DMS 273 (cell line): ENCODE data around the gene HBG2.
"Not testable (repeated sequence)": the region's sequence is repeated elsewhere in the genome, so short reads cannot be mapped to it uniquely, and the experiment has no call there.

Experiments used
- DNase-seq: peaks from one replicate; lab custom pipeline; 2025; ENCODE audit not compliant: unreplicated experiment; lab: John Stamatoyannopoulos, UW

The HBG2 gene

DNA sequence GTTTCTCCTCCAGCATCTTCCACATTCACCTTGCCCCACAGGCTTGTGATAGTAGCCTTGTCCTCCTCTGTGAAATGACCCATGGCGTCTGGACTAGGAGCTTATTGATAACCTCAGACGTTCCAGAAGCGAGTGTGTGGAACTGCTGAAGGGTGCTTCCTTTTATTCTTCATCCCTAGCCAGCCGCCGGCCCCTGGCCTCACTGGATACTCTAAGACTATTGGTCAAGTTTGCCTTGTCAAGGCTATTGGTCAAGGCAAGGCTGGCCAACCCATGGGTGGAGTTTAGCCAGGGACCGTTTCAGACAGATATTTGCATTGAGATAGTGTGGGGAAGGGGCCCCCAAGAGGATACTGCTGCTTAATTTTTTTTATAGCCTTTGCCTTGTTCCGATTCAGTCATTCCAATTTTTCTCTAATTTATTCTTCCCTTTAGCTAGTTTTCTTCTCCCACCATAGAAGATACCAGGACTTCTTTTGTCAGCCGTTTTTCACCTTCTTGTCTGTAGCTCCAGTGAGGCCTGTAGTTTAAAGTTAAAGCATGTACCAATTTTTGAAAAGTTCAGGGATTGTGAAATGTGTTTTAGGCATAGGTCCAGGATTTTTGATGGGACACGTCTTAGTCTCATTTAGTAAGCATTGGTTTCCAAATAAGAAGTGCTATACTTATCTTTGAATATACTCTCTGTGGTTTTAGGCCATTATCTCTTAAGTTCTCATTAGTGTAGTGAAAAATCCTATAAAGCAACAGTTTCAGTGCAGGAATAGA lies at the start of gene HBG2:
TSS of gene HBG2 (minus strand) at position 136 of the 768 bp plus-strand sequence. CDS start at position 83, 53 bp downstream.
- not testable (repeated sequence) for DNase-seq

DNA sequence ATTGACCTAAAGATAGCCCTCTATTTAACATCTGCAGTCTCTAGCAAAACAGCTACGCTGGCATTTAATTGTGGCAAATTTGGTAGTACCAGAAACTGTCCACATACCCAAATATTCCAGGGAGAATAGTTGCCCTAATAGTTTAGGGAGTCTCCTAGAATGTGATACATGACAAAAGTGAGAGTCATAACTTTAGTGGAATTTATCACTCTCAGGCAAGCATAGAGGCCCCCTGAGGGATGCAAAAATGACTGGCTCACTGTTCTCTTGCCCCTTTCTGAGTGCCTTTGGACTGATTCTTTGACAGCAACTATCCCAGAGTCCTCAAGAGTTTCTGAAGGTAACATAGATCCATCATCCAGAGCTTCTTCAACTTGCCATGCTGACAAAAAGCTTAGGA lies 49.5 kb upstream of the HBG2 start:
- no peak for DNase-seq

DNA sequence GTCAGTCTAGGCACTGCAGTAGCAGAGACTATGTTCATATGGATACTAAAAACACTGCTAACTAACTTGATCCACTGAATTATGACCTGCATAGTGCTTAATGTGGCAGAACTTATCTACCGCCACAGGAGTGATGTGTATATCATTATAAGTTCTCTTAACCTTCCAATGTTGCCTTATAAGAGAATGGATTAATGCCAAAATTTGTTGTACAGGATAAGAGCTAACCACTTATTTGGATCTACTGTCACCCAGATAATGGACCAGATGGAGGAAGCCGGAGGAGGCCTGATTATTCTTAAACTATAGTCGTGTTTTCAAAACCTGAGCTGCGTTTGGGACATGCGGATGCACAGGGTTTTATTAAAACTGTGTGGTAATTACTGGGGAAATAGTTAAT lies 49.0 kb upstream of the HBG2 start:
- no peak for DNase-seq

DNA sequence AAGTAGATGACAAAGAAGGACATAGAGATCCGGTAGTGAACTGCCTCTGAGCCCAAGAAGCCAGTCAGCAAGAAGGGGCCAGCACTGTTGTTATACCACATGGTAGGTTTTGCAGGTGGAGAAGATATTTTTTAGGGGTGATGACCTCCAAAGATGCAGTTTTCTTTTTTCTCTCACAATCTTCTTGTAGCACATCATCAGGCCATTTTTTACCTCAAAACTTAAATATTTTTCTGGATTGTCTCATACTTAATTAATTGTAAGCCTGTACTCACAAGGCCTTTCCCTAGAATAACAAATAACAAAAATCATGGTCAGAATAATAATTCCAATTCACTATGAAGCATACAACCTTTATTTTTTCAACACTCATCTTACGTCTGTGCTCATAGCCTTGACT lies 47.3 kb upstream of the HBG2 start, which contains the start of gene OR51B4:
TSS of gene OR51B4 (minus strand) at position 101 of the 400 bp plus-strand sequence. CDS start at position 101, 0 bp downstream.
- no peak for DNase-seq

DNA sequence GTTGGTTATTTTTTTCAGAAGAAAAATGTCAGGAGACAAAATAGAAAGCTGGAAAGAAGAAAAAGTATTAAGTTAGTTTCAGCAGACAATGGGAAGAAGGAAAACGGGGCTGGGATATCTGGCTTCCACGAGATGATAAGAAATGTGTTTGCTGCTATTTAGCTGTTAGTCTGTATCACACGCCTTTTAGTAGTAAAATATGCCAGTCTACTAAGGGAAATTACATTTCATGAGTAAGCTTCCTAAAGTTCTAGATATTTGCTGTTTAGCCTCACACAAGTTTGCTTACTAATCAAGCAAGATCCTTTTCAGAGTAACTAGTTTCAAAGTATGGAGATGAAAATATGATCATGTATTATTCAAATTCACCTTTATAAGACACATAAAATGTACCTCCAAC lies 45.7 kb upstream of the HBG2 start:
- DNase-seq: no peak

DNA sequence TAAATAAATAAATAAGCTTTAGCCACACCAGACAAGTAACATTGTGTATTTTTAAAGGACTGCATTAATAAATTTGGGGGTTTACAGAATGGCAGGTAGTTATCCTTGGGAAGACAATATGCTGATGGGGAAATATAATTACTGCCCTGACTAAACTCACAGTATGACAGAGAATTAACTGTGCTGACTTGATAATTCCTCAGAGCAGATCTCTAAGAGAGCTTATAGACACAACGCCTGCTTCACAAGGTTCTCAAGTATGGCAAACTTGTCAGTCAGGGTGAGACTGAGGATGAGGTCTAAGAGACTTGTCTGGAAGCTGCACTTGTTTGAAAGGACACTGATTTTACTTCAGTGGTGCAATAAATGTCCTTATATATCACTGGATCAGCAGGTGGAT lies 43.9 kb upstream of the HBG2 start:
- no peak for DNase-seq

DNA sequence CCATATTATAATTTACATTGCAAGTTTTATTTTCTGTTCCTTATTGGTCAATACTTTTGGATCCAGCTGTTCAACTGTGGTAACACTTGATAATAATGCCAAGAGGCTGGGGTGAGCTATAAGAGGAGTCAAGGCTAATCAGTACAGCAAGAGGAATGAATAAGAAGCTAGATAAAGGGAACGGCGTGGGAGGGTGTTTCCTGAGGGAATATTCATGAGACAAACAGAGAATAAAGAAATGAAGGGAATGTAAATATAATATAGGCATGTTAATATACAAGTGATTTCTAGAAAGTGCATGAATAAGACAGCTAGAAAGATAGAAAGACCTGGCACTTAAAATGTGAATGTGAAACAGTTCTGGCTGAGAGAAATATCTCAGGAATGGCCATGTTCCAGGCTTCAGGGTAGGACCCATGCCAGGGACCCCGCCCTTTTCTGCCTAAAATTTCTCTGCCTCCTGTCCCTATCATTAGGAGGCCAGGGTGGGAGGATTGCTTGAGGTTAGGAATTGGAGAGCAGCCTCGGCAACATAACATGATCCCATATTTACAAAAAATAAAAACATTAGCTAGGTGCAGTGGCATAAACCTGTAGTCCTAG lies 43.2 kb upstream of the HBG2 start:
- DNase-seq: no peak

DNA sequence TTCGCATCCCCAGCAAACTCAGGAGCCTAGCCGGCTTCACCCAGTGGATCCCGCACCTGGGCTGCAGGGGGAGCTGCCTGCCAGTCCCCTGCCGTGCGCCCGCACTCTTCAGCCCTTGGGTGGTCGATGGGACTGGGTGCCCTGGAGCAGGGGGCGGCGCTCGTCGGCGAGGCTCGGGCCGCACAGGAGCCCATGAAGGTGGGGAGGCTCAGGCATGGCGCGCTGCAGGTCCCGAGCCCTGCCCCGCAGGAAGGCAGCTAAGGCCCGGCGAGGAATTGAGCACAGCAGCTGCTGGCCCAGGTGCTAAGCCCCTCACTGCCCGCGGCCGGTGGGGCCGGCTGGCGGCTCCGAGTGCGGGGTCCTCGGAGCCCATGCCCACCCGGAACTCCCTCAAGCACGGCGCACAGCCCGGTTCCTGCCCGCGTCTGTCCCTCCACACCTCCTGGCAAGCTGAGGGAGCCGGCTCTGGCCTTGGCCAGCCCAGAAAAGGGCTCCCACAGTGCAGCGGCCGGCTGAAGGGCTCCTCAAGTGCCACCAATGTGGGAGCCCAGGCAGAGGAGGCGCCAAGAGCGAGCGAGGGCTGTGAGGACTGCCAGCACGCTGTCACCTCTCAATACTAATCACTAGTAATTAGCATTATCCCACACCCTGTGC lies 39.9 kb upstream of the HBG2 start:
- DNase-seq: not testable (repeated sequence)

DNA sequence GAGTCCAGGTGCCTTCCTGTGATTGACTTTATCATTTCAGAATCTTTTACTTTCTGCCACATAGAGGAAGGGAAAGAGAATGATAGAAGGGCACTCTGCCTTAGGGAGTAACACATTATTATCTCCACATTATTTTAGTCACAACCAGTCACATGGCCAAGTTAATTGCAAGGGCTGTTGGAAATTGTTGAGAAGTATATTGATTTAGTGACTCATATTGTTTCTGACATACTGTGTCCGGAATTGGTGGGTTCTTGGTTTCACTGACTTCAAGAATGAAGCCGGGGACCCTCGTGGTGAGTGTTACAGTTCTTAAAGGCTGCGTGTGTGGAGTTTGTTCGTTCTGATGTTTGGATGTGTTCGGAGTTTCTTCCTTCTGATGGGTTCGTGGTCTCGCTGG lies 38.4 kb upstream of the HBG2 start:
- no peak for DNase-seq

DNA sequence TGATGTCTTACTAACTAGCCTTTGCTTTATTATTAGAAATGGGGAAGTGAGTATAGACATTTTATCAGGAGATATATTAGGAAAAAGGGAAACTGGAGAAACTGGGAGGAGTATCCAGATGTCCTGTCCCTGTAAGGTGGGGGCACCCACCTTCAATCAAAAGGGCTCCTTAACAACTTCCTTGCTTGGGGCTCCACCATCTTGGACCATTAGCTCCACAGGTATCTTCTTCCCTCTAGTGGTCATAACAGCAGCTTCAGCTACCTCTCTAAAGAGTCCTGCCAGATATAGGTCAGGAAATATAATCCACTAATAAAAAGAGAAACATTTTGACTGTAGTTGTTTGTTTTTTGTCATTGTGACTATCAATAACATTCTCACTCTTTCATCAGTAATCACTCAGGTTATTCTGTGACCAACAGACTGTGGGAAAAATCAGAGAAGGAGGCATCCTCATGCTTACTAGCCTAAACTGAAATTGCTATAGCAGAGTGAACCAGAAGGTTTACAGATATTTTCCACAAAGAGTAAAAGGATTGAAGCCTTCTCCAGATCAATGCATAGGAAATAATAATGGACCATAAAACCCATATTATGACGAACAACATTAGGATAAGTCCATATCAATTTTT lies 36.7 kb upstream of the HBG2 start:
- DNase-seq: peak; percentile 17

DNA sequence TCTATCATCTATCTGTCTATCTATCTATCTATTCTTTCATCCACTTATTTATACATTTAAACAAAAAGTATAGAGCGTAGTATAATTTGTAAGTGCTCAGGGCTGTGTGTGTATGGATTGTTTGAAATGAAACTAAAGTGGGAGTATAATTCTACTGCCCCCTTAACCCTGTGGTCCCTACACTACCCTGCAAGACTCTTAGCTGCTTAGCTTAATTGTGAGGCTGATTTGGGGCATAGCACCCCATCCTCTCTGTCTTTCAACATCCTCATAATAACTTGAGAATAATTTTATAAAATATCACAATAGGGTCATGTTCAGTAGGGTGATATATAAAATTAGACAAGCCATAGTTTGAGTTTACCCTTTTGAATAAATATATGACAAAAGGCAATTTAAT lies 35.5 kb upstream of the HBG2 start:
- no peak for DNase-seq

DNA sequence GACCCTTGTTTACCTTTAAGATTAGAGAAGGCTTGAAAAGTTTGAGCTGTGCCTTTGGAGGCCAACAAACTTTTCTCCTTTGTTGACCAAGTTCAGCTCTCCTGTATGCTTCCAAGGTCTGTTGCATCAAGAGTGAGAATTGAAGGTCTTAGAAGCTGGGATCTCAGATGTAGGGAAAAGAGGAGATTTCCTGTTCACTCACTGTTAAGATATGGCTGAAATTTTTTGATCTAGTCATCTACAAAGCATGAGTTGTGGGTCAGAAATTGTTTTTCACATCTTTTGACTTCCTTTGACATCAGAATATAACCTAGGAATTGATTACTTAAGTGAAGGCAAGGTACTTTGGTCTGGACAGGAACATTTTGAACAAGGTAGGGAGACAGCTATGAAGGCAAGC lies 35.1 kb upstream of the HBG2 start:
- DNase-seq: no peak

DNA sequence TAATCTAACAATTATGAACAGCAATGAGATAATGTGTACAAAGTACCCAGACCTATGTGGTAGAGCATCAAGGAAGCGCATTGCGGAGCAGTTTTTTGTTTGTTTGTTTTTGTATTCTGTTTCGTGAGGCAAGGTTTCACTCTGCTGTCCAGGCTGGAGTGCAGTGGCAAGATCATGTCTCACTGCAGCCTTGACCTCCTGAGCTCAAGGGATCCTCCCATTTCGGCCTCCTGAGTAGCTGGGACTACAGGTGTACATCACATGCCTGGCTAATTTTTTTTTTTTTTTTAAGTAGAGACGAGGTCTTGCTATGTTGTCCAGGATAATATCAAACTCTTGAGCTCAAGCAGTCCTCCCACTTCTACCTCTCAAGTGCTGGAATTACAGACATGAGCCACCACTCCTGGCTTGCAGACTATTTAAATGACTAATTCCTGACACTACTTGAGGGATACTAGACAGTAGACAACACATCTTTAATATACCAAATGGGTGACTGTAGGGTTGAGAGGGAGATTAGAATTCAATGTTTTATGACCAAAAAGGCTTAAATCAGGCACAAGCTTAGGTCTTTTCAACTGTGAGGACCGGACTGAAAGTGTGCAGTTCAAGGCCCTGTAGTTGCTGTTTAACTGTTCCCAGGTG lies 34.4 kb upstream of the HBG2 start:
- no peak for DNase-seq

DNA sequence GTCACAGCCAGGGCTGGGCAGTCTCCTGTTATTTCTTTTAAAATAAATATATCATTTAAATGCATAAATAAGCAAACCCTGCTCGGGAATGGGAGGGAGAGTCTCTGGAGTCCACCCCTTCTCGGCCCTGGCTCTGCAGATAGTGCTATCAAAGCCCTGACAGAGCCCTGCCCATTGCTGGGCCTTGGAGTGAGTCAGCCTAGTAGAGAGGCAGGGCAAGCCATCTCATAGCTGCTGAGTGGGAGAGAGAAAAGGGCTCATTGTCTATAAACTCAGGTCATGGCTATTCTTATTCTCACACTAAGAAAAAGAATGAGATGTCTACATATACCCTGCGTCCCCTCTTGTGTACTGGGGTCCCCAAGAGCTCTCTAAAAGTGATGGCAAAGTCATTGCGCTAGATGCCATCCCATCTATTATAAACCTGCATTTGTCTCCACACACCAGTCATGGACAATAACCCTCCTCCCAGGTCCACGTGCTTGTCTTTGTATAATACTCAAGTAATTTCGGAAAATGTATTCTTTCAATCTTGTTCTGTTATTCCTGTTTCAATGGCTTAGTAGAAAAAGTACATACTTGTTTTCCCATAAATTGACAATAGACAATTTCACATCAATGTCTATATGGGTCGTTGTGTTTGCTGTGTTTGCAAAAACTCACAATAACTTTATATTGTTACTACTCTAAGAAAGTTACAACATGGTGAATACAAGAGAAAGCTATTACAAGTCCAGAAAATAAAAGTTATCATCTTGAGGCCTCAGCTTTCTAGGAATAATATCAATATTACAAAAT lies 33.7 kb upstream of the HBG2 start:
- no peak for DNase-seq

DNA sequence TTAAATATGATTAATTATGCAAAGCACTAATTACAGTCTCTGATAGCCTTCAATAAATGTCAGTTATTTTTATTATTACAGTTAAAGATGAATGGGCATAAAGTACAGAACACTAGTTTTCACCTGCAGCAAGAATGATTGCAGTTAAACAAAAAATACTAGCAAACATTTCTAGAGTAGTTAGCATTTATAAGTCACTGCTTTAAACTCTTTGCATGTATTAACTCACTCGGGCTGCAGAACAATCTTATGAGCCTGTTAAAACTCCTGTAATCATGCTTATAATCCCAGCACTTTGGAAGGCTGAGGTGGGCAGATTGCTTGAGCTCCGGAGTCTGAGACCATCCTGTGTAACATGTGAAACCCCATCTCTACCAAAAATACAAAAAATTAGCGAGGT lies 32.3 kb upstream of the HBG2 start:
- DNase-seq: no peak

DNA sequence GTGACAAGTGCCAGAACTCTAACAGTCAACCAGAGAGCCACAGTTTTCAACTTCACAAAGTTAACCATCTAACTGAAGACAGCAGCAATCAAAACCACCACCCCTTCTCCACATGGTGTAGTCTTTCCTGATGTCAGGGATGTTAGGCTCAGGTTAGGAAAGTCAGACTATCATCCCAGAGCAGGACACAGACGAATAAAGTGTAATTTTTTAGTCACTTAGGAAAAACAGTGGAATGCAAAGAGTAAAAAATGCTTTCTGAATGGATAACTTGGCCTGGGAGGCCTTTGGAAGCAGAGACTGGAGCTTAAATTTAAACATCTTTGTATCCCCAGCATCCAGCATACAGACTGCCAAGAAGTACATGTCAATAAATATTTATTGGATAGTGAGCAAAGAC lies 31.8 kb upstream of the HBG2 start:
- DNase-seq: no peak

DNA sequence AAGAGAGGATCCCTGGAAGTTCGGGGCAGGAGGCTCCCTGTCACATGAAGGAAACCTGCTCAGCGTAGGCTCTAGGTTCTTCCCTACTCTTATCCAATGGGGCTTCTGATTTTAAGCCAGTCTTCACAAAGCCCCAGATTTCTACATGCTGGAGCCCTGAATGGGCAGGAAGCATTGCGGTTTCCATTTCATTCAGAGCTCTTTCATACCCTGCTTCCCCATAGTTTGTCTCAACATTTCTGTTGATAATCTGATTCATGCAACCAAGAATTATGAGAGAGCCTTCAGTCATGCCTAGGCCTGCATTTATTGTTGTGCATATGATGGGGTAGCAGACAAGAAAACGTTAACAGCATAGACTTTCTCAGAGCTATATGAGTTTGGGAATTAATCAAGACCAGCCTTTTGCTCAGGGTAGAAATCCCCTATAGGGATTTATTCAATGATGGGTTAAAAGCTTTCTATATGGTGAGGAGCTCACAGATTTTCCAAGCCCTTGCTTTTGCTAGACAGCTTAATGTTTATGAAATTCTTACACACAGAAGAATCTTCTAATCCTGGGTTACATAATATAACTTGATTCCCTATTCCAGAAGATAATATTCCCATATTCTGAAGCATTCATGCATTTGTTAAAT lies 31.2 kb upstream of the HBG2 start:
- no peak for DNase-seq

DNA sequence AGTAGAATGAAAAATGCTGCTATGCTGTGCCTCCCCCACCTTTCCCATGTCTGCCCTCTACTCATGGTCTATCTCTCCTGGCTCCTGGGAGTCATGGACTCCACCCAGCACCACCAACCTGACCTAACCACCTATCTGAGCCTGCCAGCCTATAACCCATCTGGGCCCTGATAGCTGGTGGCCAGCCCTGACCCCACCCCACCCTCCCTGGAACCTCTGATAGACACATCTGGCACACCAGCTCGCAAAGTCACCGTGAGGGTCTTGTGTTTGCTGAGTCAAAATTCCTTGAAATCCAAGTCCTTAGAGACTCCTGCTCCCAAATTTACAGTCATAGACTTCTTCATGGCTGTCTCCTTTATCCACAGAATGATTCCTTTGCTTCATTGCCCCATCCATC lies 30.1 kb upstream of the HBG2 start:
- no peak for DNase-seq

DNA sequence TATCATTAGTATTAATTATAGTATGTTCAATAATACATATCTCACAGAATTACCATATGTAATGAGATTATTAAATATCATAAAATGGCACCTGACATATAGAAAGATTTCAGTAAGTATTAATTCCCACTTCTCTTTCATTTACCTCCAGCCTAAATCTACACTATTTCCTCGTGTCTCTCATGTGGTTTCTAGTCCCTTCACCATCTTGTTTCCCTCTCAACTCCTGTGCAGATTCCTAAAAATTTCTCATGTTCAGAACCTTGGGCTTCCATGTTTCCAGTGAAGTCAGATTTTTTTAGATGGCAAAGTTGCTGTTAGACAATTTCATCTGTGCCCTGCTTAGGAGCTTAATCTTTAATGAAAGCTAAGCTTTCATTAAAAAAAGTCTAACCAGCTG lies 29.3 kb upstream of the HBG2 start:
- no peak for DNase-seq

DNA sequence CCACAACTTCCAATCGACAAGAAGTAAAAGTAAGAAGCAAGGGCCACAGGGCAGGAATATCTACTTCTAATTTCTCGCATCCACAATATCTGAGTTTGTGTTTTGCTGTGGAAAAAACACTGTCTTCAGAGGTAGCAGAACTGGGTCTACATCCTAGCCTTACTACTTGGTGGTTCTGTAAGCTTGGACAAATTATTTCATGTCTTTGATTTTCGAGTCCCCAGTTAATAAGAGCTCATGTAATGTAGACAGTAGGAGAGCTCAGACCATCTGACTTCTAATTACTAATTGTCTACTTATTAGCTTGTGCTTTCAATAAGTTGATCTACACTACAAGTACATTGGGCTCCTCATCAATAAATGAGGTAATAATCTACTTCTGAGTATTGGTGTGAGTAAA lies 28.5 kb upstream of the HBG2 start:
- DNase-seq: no peak
